Measurements from ENCODE around the gene COPG1.

The COPG1 gene

DNA sequence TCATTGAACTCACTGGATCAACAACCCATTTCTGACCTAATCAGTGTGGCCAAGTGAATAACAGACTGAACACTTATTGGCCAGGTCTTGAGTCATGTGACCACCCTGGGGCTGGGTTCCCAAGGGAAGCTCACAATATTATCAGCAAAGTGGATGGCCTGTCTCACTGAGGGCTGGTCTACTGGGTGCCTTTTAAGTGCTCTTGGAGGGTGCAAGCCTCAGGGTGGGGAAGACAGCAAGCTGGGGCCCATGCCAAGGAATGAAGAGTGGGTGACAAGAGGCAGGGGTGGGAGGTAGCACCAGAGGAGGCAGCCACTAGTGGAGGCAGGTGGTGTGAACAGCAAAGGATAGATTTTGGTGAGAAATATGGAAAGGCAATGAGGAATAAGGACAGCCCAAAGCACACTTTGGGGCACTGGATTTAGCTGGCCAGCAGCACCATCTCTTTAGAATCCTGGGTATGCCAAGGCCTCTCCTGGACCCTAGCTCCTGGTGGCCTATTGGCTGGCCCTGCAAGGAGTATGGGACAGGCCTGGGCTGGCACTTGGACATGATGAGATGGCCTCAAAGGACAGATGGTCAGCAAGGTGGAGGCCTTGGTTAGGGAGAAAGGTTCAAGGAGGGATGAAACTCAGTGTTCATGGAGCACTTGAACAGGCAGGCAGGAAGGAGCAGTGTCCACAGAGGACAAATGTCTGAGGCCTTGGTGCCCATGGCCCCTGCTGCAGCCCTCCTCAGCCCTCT, 63.4 kb downstream of the COPG1 start:
- no peak for DNase-seq

GRCh38 chr3:129313415-129313664, 63.9 kb downstream of the COPG1 start:
- no peak for DNase-seq

GRCh38 chr3:129313665-129314385, 64.4 kb downstream of the COPG1 start:
- DNase-seq: no peak

- DNase-seq: peak in 54 of 56 donors; percentile 25 to 88 (median 70)
Observed at GRCh38 chr3:129314386-129315222, 65.2 kb downstream of the COPG1 start.

GRCh38 chr3:129315223-129315997, 66.0 kb downstream of the COPG1 start:
- peak in 24 of 56 donors; percentile 12 to 58 (median 43) for DNase-seq

DNA sequence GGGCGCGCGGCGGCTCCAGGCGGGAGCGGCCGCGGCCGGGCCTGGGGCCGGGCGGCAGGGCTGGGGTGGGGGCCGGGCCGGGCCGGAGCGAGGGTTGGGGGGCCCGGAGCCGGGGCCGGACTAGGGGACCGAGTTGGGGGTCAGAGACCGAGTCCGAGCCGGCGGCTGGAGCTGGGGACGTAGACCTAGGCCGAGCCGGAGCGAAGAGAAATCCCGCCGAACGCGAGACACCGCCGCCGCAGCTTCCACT, 66.5 kb downstream of the COPG1 start:
- DNase-seq: no peak

- DNase-seq: peak in 55 of 56 donors; percentile 23 to 92 (median 80)
Observed at GRCh38 chr3:129316248-129317013, 67.0 kb downstream of the COPG1 start.

GRCh38 chr3:129317014-129317771, 67.8 kb downstream of the COPG1 start:
- peak in 5 of 56 donors; percentile 37 to 57 (median 50) for DNase-seq

GRCh38 chr3:129317848-129318247, 68.4 kb downstream of the COPG1 start:
- DNase-seq: no peak

DNA sequence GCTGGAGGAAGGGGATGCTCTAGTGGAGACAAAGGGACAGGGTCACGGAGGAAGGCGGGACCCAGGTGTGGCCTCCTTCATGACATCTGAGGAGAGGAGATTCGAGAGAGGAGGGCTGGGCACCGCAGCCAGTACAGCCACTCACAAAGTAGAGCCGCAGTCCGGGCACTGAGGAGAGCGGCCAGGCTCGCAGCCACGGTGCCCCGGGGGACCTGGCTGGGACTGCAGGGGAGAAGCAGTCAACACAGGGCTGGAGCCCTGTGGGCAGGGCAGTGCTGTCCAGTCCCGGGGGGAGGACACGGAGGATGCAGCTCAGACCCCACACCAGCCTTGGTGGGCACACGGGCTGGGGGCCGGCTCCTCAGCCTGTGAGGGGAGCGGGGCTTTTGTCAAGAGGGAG, 69.5 kb downstream of the COPG1 start:
- no peak for DNase-seq

GRCh38 chr3:129320261-129320660, 70.9 kb downstream of the COPG1 start:
- DNase-seq: no peak

- no peak for DNase-seq
Observed at GRCh38 chr3:129320825-129321487, 71.5 kb downstream of the COPG1 start.

DNA sequence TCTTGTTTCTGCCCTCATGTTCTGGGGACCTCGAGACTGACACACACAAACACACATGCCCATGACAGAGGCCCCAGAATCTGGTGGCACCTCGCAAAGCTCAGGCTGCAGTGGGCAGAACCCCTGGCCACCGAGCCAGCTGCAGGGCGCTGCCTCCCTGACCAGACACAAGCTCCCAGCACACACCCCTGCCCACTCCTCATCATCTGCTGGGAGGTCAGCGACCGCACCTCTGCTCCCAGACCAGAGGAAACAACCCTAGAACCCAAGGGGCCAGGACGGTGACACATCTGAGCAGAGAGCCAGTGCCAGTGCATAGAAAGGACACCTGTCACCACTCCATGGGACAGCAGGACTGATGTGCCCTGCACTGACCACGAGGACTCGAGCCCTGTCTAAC, 72.5 kb downstream of the COPG1 start:
- DNase-seq: no peak

- DNase-seq: no peak
Observed at GRCh38 chr3:129323651-129324294, 74.4 kb downstream of the COPG1 start.

GRCh38 chr3:129324855-129325254, 75.4 kb downstream of the COPG1 start:
- no peak for DNase-seq

- no peak for DNase-seq
Observed at GRCh38 chr3:129325383-129325782, 76.0 kb downstream of the COPG1 start.

GRCh38 chr3:129326138-129326537, 76.7 kb downstream of the COPG1 start:
- DNase-seq: no peak

DNA sequence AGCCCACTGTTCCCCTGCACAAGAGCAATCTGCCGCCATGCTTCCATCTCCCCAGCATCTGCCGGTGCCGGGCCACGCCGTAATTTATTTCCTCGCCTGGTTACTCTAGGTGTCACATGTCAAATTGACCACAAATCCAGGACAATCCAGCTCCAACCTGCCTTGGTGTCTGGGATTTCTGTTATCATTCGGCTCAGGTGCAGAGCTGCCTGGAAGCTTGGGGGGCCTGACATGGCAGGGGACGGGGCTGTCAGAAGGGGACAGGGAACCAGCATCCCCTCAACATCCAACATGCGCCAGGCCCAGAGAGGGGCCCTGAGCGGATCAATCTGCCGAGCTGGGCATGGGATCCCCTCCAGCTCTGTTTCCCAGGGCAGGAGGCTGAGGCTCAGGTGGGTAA, 77.2 kb downstream of the COPG1 start:
- no peak for DNase-seq

Data from nucleus accumbens (tissue), 56 donors.